Measurements from ENCODE around the gene SLC9A9.

The SLC9A9 gene

GRCh38 chr3:143232981-143233380, 615.3 kb downstream of the SLC9A9 start:
- no peak for DNase-seq (ENCODE audit: low read depth in 2 of 2, low spot score in 1 of 2)

DNA sequence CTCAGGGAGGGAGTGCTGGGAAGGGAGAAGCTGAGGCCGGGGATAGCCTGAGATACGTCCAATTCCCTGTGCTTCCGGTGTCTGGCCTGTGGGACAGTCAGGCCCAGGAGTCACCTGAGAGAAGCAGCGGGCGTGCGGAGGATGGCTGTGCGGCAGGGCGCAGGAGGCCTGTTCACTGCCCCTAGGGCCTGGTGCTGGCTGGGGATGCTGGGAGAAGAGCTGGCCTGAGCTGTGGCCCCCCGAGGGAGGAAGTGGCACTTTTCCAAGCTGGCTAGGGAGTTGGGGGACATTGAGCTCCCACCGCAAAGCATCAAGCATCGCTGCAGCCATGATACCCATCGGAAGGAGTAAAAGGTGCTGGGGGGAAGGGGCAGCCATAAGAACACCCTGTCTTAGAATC, 619.9 kb downstream of the SLC9A9 start:
- DNase-seq (ENCODE audit: low read depth in 2 of 2, low spot score in 1 of 2), result no peak

DNA sequence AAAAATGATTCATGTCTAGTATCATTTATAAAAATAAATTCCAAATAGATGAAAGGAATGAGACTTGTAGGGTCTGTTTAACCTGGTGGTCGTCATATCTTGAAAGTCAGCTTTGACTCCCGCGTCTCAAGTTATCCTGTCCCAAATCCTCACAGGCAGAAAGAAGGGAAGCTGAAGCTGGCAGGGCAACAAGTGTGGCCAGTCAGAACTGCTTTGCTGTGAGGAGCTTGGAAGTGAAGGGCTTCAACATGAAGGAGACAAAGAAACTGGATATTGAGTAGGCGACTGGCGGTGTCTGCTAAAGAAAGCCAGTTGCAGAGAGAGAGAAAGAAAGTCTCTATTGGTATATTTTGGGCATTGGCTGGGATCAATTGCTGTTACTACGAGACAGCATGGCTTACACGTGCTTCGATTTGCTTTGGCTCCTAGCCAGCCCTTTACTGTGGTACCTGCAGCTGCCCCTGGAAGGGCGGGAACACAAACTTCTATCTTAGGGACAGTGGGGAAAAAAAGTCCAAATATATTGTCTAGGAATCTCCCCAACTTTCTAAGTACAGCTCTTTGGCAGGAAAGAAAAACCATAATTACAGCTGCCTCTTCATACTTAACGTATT, 621.5 kb downstream of the SLC9A9 start:
- no peak for DNase-seq (ENCODE audit: low read depth in 2 of 2, low spot score in 1 of 2)

DNA sequence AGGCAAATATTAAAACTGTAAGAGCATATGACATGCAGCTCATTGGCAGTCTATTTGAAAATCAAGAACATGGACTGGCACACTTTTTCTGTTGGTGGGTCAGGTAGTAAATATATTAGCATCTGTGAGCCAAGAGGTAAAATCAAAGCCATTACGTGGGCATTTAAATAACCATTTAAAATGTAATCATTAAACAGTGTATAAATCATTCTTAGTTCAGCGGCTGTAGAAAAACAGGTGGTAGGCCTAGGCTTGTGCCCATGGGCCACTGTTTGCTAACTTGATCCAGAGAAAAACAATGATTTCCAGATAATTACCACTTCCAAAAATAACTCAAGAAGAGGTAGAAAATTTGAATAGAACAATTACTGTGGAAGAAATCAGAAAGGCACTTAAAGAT, 623.6 kb downstream of the SLC9A9 start:
- DNase-seq (ENCODE audit: low read depth in 2 of 2, low spot score in 1 of 2), result no peak

- no peak for DNase-seq (ENCODE audit: low read depth in 2 of 2, low spot score in 1 of 2)
Observed at GRCh38 chr3:143222981-143223380, 625.3 kb downstream of the SLC9A9 start.

- DNase-seq (ENCODE audit: low read depth in 2 of 2, low spot score in 1 of 2), result no peak
Observed at GRCh38 chr3:143222505-143222904, 625.8 kb downstream of the SLC9A9 start.

DNA sequence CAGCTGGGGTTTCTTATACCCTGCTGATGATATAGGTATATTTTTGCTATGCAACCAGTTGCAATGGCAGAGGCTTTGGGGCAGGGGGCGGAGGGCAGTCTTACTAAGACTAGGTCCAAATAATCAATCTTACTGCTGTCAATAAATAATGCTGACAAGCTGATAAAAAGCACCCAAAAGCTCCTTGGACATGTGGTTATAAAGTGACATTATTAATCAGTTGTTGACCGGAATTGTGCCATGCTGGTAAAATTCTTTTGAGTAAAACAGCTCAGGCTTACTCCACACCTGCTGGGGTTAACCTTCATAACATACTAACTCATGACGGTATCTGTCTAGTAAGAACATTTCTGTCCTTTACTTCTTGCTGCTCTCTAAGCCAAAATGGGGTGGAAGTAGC, 626.8 kb downstream of the SLC9A9 start:
- DNase-seq (ENCODE audit: low read depth in 2 of 2, low spot score in 1 of 2), result no peak

- DNase-seq (ENCODE audit: low read depth in 2 of 2, low spot score in 1 of 2), result no peak
Observed at GRCh38 chr3:143220741-143221140, 627.5 kb downstream of the SLC9A9 start.

DNA sequence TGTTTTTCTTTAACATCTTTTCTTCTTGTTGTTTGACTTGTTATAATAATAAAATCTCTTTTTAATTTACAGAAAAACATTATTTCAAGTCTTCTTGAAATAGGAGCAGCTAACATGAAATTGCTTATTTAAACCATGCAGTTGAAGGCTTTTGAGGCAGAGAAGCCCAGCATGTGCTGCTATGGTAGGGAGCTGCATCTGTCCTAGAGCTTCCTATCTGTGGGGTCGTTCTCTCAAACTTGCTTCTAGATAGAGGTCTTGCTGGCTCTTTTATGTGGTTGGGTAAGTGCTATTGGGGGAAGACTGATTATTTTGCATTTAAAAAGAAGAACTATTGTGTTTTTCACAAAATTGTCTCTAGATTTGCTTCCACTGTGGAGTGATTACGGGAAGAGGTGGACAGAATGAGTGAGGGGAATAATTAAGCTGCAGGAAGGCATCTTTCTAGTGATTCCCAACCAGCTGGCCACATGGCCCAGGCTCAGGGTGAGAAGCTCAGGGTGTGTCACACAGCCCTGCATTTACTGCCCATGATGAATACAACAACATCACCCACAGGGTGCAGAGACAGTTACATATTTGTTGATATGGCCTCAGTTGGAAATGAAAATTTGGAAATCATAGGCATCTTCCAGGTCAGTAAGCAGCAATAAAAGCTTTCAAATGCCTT, 630.0 kb downstream of the SLC9A9 start:
- DNase-seq (ENCODE audit: low read depth in 2 of 2, low spot score in 1 of 2), result no peak

DNA sequence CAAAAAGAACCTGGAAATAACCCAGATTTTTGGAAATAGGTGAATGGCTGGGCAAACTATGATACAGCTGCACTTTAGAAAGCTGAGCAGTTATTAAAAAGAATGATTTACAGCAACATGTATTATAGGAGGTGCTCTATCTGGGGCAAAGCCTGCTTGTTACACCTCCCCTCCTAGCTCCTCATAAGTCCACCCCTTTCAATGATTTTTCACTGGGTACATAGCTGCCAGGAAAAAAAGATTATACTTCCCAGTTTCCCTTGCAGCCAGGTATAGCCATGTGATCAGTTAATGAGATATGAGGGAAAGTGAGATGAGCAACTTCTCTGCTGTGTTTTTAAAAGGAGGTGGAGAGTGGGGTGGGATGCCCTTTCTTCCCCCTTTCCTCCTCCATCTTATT, 631.0 kb downstream of the SLC9A9 start:
- DNase-seq (ENCODE audit: low read depth in 2 of 2, low spot score in 1 of 2), result no peak

- no peak for DNase-seq (ENCODE audit: low read depth in 2 of 2, low spot score in 1 of 2)
Observed at GRCh38 chr3:143216709-143217182, 631.5 kb downstream of the SLC9A9 start.
